Smooth muscle cell of trachea (primary cell): ENCODE measurements around the gene FEV. TPM values are rescaled to one million over a fixed set of nuclear protein-coding genes. Genes with fewer than 3 reads are reported as not detected.

Experiments
- total RNA-seq: library from RNA; depleted of rRNA; stranded (reverse); fragments of >200 nt; gene quantifications from 2 replicates; pipeline ENCODE4 v1.2.1, GENCODE V29; 2014

The FEV gene
- under 0.01 TPM in 1 of 2 replicates, not detected in the other for total RNA-seq

GRCh38 chr2:218985021-218985324 lies at the start of gene FEV:
TSS of gene FEV (minus strand) at chr2:218985184. CDS start at chr2:218985075, 109 bp downstream.

DNA sequence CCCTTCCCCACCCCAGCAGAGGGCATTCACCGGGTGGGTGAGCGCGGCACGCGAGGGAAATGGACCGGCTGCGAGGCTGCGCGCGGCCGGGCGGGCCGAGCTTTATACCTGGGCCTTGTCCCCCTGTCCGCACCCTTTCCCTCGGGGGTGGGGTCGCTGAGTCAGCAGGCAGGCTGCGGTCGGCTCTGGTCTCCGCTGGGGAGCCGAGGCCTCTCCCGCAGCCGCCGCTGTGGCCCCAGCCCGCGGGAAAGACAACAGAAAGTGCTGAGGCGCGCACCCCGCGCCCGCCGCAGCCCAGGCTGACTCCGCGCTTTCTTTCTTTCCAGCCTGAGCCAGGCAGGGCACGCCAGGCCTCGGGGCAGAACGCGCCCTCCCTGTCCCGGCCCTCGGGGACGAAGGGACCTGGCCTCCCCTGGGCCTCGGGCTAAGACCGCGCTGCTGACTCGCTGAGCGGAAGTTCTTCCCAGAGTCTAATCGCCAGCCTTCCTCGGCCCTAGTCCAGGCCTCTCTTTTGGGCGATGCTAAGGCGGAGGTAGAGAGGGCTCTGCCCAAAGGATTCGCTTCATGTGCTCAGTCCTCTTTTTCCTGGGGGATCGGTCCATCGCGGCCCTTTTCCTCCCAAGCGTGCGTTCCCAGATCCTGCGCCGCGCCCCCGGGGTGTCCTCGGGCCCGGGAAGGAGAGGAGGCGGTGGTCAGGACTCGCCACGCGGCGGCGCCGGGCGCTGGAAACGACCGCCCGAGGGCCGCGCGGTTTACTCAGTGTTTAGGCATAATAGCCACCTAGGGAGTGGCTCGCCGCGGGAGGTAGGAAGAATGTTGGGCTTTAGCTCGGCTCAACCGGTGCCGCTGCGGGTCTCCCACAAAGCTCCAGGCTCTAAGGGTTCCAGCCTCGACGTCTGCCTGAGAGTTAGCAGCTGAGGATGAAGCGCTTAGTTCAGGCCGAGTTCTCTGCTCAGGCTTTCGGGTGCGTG lies 8.6 kb upstream of the FEV start, which contains the start of gene CRYBA2:
CRYBA2 (minus strand) TSS at position 78 of the 971 bp plus-strand sequence. CDS start 246 bp downstream, outside the sequence.

DNA sequence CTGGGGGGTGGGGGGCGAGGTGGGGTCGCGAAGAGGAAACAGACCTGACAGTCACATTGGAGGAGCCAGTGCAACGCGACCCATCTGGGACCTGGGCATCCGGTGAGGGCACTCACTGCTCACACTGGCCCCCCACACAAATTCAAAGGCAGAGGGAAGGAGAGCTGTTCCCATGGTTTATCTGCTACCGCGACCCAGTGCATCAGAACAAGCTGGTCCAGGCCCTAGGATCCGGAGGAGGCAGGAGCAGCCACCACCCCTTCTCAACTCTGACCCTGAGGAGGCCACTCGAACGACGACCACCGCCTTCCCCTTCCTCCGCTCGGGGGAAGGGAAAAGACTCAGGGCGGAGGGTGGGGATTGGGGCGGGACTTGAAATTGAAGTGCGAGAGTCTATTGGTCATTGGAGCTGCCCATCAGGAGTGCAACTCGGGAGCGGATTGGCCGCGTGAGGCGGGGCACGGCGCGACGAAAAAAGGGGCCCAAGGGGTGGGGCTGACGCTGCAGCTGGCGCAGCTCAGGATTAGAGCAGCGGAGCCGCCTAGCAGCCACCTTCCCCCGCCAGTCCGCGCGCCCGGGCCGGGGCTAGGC lies 25.7 kb downstream of the FEV start, which contains the start of gene CDK5R2:
CDK5R2 (plus strand) TSS at position 526 of the 591 bp plus-strand sequence. CDS start 155 bp downstream, outside the sequence.

Other genes starting within 250 kb of the FEV start
- gene CYP27A1, start 203.0 kb downstream of the FEV start, total RNA-seq, result 19.1 and 53.1 TPM in 2 replicates
- gene PRKAG3, start 153.4 kb downstream of the FEV start, total RNA-seq, result 0.15 and 0.50 TPM in 2 replicates
- not detected in 2 replicates for gene WNT6, start 125.4 kb downstream of the FEV start, total RNA-seq
- not detected in 2 replicates for gene WNT10A, start 104.3 kb downstream of the FEV start, total RNA-seq
- gene CDK5R2, start 25.5 kb downstream of the FEV start, total RNA-seq, result under 0.01 and 0.17 TPM in 2 replicates
- not detected in 2 replicates for gene CRYBA2, start 8.2 kb upstream of the FEV start, total RNA-seq
- gene CFAP65, start 56.3 kb upstream of the FEV start, total RNA-seq, result under 0.01 TPM in 1 of 2 replicates, not detected in the other
- under 0.01 TPM in 1 of 2 replicates, not detected in the other for gene IHH, start 75.7 kb upstream of the FEV start, total RNA-seq
- 21.1 and 28.3 TPM in 2 replicates for gene NHEJ1, start 175.6 kb upstream of the FEV start, total RNA-seq
- gene SLC23A3, start 184.8 kb upstream of the FEV start, total RNA-seq, result 1.2 and 2.0 TPM in 2 replicates
- gene CNPPD1, start 191.7 kb upstream of the FEV start, total RNA-seq, result 22.5 and 35.6 TPM in 2 replicates
- 82.5 and 128 TPM in 2 replicates for gene RETREG2, start 193.1 kb upstream of the FEV start, total RNA-seq
- gene ZFAND2B, start 221.6 kb upstream of the FEV start, total RNA-seq, result 24.5 and 25.9 TPM in 2 replicates
- 35.3 and 57.1 TPM in 2 replicates for gene ABCB6, start 233.8 kb upstream of the FEV start, total RNA-seq
- 34.9 and 49.1 TPM in 2 replicates for gene ATG9A, start 244.5 kb upstream of the FEV start, total RNA-seq
- 25.3 and 30.3 TPM in 2 replicates for gene ANKZF1, start 244.6 kb upstream of the FEV start, total RNA-seq